Neural cell (in vitro differentiated cells): ENCODE results near the gene FAM9A. TPM values are rescaled to one million over a fixed set of nuclear protein-coding genes. Genes with fewer than 3 reads are reported as not detected.

Experiments
- H2AFZ ChIP-seq: fragments of 200-600, 300-800 bp; sonication (generic), shearing (Covaris generic); 2 replicates; pipeline ENCODE4 v1.6.0; 2014; ENCODE audit warnings: low read depth, mild to moderate bottlenecking, antibody characterized with exemption, low read length, moderate library complexity
- H3F3A ChIP-seq: fragments of 200-600 bp; shearing (Covaris generic); 2 replicates; pipeline ENCODE4 v1.6.1; 2016; ENCODE audit warnings: mild to moderate bottlenecking, moderate library complexity, mixed read lengths, antibody characterized with exemption, low read length; ENCODE audit not compliant: insufficient read depth, poor library complexity, severe bottlenecking
- H3K27ac ChIP-seq: fragments of 200-600, 300-800 bp; sonication (generic), shearing (Covaris generic); 2 replicates; pipeline ENCODE4 v1.5.1; 2014; ENCODE audit warnings: mild to moderate bottlenecking, low read length, moderate library complexity
- H3K27me3 ChIP-seq: fragments of 300-800, 200-600 bp; sonication (generic), shearing (Covaris generic); 2 replicates; pipeline ENCODE4 v1.6.0; 2014; ENCODE audit warnings: mild to moderate bottlenecking, low read depth, low read length, moderate library complexity; ENCODE audit not compliant: insufficient read depth
- H3K36me3 ChIP-seq: fragments of 300-800, 200-600 bp; sonication (generic), shearing (Covaris generic); 2 replicates; pipeline ENCODE4 v1.5.1; 2014; ENCODE audit warnings: mild to moderate bottlenecking, antibody characterized with exemption, low read length, moderate library complexity; ENCODE audit not compliant: insufficient read depth
- H3K4me2 ChIP-seq: fragments of 300-800, 200-600 bp; sonication (generic), shearing (Covaris generic); 2 replicates; pipeline ENCODE4 v1.6.0; 2014; ENCODE audit warnings: mild to moderate bottlenecking, low read length
- H3K4me3 ChIP-seq: fragments of 300-800, 200-600 bp; sonication (generic), shearing (Covaris generic); 2 replicates; pipeline ENCODE4 v1.5.1; 2014; ENCODE audit warnings: mild to moderate bottlenecking, low read length, moderate library complexity
- H3K79me2 ChIP-seq: fragments of 200-600 bp; shearing (Covaris generic); replicated peaks from 2 replicates; pipeline ENCODE4 v1.6.0; 2014; ENCODE audit warnings: mild to moderate bottlenecking, low read length, moderate library complexity; ENCODE audit not compliant: insufficient read depth
- H3K9ac ChIP-seq: fragments of 300-800, 200-600 bp; sonication (generic), shearing (Covaris generic); 2 replicates; pipeline ENCODE4 v1.6.1; 2016; ENCODE audit warnings: mild to moderate bottlenecking, low read length, mixed read lengths
- H3K9me2 ChIP-seq: fragments of 200-600 bp; shearing (Covaris generic); 2 replicates; pipeline ENCODE4 v1.6.1; 2016; ENCODE audit warnings: mild to moderate bottlenecking, low read length, mixed read lengths; ENCODE audit not compliant: insufficient read depth
- H3K9me3 ChIP-seq: fragments of 200-600, 300-800 bp; sonication (generic), shearing (Covaris generic); 2 replicates; pipeline ENCODE4 v1.6.1; 2016; ENCODE audit warnings: mild to moderate bottlenecking, mixed run types, low read length, moderate library complexity, mixed read lengths
- H4K20me1 ChIP-seq: fragments of 200-600 bp; shearing (Covaris generic); 2 replicates; pipeline ENCODE4 v1.6.1; 2016; ENCODE audit warnings: mild to moderate bottlenecking, mixed run types; ENCODE audit not compliant: insufficient read depth
- CTCF ChIP-seq: fragments of 450-650 bp; IDR thresholded peaks from 2 replicates; pipeline ENCODE4 v1.5.1; 2014; ENCODE audit warnings: antibody characterized with exemption, mild to moderate bottlenecking, moderate library complexity; ENCODE audit not compliant: poor library complexity, severe bottlenecking
- EP300 ChIP-seq: fragments of 450-650 bp; conservative IDR thresholded peaks from 2 replicates; pipeline ENCODE4 v1.6.1; 2014; ENCODE audit warnings: antibody characterized with exemption, mild to moderate bottlenecking, moderate library complexity; ENCODE audit not compliant: poor library complexity, severe bottlenecking
- EZH2 ChIP-seq: fragments of 200-600, 300-800 bp; shearing (Covaris generic), sonication (generic); IDR thresholded peaks from 2 replicates; pipeline ENCODE4 v1.6.1; 2014; ENCODE audit warnings: antibody characterized with exemption, low read length, borderline replicate concordance, mild to moderate bottlenecking; ENCODE audit not compliant: insufficient read depth, poor library complexity, severe bottlenecking
- MXI1 ChIP-seq: fragments of 450-650 bp; conservative IDR thresholded peaks from 2 replicates; pipeline ENCODE4 v1.6.1; 2014; ENCODE audit warnings: antibody characterized with exemption, mild to moderate bottlenecking; ENCODE audit not compliant: poor library complexity, severe bottlenecking
- POLR2AphosphoS5 ChIP-seq: IDR thresholded peaks from 2 replicates; pipeline ENCODE4 v1.6.1; 2012
- RAD21 ChIP-seq: fragments of 450-650 bp; conservative IDR thresholded peaks from 2 replicates; pipeline ENCODE4 v1.6.1; 2014; ENCODE audit warnings: antibody characterized with exemption, mild to moderate bottlenecking, moderate library complexity
- REST ChIP-seq: IDR thresholded peaks from 2 replicates; pipeline ENCODE4 v1.6.1; 2012; ENCODE audit warnings: borderline replicate concordance
- SMC3 ChIP-seq: fragments of 450-650 bp; conservative IDR thresholded peaks from 2 replicates; pipeline ENCODE4 v1.6.1; 2014; ENCODE audit warnings: antibody characterized with exemption, mild to moderate bottlenecking, moderate library complexity; ENCODE audit not compliant: poor library complexity
- TAF1 ChIP-seq: IDR thresholded peaks from 2 replicates; pipeline ENCODE4 v1.6.1; 2012; ENCODE audit warnings: low read depth
- polyA plus RNA-seq: library from polyadenylated mRNA; depleted of rRNA; stranded (reverse); fragments of >200 nt; gene quantifications from 2 replicates; pipeline ENCODE4 v1.2.3, GENCODE V29; 2014

Gene FAM9A
- polyA plus RNA-seq, 1 donor from 2014 or later = 0.67 TPM

- no peaks in the 10 kb centered on the region for H3F3A ChIP-seq
- H3K27me3 ChIP-seq = no peaks in the 10 kb centered on the region
- no peaks in the 10 kb centered on the region for H4K20me1 ChIP-seq
- no peak overlapping the region for H3K4me2 ChIP-seq
- H3K4me3 ChIP-seq = no peak overlapping the region
- TF ChIP-seq EZH2 (no peak), RAD21 (no peak), TAF1 (no peak), REST (no peak), MXI1 (no peak), POLR2AphosphoS5 (no peak), CTCF (no peak), SMC3 (no peak), EP300 (no peak)
- no peaks in the 10 kb centered on the region for H3K79me2 ChIP-seq
- H3K9me3 ChIP-seq = no peaks in the 10 kb centered on the region
- H3K36me3 ChIP-seq = no peaks in the 10 kb centered on the region
- no peak overlapping the region for H3K9ac ChIP-seq
- no peak overlapping the region for H2AFZ ChIP-seq
- H3K9me2 ChIP-seq = no peaks in the 10 kb centered on the region
- no peak overlapping the region for H3K27ac ChIP-seq
Observed at GRCh38 chrX:8845060-8845459, 43.9 kb upstream of the FAM9A start.

- TF ChIP-seq TAF1 (no peak), EZH2 (no peak), EP300 (no peak), RAD21 (no peak), SMC3 (no peak), POLR2AphosphoS5 (no peak), CTCF (no peak), MXI1 (no peak), REST (no peak)
- no peaks in the 10 kb centered on the region for H3K27me3 ChIP-seq
- H3K27ac ChIP-seq = no peak overlapping the region
- H4K20me1 ChIP-seq = no peaks in the 10 kb centered on the region
- no peak overlapping the region for H2AFZ ChIP-seq
- H3K9me2 ChIP-seq = no peaks in the 10 kb centered on the region
- H3K4me3 ChIP-seq = no peak overlapping the region
- H3F3A ChIP-seq = no peaks in the 10 kb centered on the region
- H3K9ac ChIP-seq = no peak overlapping the region
- H3K79me2 ChIP-seq = no peaks in the 10 kb centered on the region
- no peaks in the 10 kb centered on the region for H3K36me3 ChIP-seq
- H3K4me2 ChIP-seq = no peak overlapping the region
- H3K9me3 ChIP-seq = no peaks in the 10 kb centered on the region
Observed at GRCh38 chrX:8844157-8844556, 43.0 kb upstream of the FAM9A start.
